ENCODE data around the gene MED23.
"Not testable (repeated sequence)": the region's sequence is repeated elsewhere in the genome, so short reads cannot be mapped to it uniquely, and the experiment has no call there.

The MED23 gene

DNA sequence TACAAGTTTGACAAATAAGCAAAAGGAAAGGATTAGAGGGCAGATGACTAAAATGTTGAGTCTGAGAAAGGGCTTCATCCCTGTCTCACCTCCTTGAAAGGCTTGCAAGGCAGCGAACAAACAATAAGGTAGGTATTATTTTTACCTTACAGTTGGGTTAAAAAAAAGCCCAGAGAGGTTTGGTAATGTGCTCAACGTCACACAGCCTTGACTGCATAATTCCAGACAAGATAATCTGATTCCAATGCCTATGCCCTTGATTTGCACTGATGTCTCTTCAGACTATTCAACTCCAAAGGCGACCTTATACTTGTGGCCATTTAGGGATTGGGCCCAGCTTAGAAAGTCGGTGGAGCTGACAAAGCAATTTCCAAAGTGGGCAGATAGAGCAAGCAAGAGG is 53.4 kb downstream of the MED23 start:
- no peak for DNase-seq (ENCODE audit: low read depth)

GRCh38 chr6:131574133-131574532 is 53.9 kb downstream of the MED23 start:
- DNase-seq (ENCODE audit: low read depth) = no peak

DNA sequence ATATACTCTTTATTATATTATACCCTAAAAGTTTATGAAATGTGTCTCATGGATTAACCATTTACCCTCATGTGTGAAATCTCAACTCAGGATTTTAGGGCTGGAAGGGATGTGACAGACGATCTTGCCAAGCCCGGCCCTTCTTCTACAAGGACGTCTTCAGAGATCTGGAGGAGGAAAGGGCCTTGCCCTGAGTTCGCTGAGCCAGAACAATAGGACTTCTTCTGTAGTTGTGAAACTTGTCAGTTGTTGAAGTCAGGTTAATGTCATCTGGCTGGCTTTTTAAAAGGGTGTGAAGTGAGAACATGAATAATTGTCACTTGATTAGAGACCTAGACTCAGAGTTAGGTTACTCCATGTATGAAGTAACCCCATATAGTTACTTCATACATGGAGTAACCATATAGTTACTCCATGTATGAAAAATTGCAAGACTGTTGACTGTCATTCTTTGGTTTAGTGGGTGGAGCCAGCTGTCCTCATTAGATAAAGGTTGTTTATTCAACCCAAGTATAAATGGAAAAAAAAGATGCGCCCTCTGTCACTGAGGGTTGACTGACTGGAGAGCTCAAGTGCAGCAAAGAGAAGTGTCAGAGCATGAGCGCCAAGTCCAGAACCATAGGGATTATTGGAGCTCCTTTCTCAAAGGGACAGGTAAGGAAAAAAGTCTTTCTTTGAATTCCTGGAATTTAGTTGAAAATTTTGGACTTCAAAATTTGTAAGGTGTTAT is 55.2 kb downstream of the MED23 start, which contains the start of gene ARG1:
Gene ARG1 (plus strand): TSS at position 541 of the 730 bp plus-strand sequence. CDS start 57 bp downstream, at position 598.
- DNase-seq (ENCODE audit: low read depth) = no peak

- DNase-seq (ENCODE audit: low read depth) = no peak
Measured at GRCh38 chr6:131568726-131569125, 59.3 kb downstream of the MED23 start.

- no peak for DNase-seq (ENCODE audit: low read depth)
Measured at GRCh38 chr6:131565056-131565455, 63.0 kb downstream of the MED23 start.

- DNase-seq (ENCODE audit: low read depth) = no peak
Measured at GRCh38 chr6:131561925-131562707, 65.9 kb downstream of the MED23 start.

- DNase-seq (ENCODE audit: low read depth) = no peak
Measured at GRCh38 chr6:131558922-131559321, 69.1 kb downstream of the MED23 start.

DNA sequence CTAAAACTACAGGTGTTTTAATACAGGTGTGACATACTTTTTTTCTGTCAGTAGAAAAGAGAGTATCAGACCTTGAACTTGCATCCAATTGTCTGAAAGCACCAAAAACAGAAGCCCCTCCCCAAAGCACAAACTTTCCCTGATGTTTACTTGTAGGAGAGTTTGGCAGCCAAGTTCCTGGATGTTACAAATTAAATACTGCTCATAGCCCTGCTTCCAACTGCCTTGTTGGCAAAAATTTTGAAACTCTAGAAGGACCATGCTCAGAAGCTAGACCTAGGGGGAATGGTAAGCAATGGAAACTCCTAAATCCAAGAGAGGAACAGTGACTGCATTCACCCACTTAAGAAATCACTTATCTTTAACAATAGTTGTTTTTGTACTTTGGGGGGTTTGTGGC is 72.0 kb downstream of the MED23 start:
- no peak for DNase-seq (ENCODE audit: low read depth)

GRCh38 chr6:131552572-131552971 is 75.5 kb downstream of the MED23 start:
- no peak for DNase-seq (ENCODE audit: low read depth)

GRCh38 chr6:131551902-131552301 is 76.1 kb downstream of the MED23 start:
- DNase-seq (ENCODE audit: low read depth) = no peak

DNA sequence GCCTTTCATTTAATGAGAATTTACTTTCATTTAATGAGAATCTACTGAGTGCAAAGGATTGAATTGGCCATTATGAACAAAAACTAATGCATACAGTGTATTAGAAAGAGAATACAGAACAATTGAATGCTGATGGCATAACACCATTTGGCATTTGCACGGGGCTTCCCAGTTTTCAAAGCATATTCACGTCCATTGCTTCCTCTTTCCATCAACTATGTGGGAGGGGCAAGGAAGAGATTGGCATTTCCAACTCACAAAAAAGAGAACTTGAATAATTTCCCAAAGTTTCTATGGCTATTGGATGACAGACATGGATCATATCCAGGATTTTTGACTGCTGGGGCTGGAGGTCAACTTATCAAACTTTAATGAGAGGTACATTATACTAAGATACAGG is 78.2 kb downstream of the MED23 start:
- DNase-seq (ENCODE audit: low read depth) = no peak

GRCh38 chr6:131548441-131548840 is 79.6 kb downstream of the MED23 start:
- DNase-seq (ENCODE audit: low read depth) = no peak

DNA sequence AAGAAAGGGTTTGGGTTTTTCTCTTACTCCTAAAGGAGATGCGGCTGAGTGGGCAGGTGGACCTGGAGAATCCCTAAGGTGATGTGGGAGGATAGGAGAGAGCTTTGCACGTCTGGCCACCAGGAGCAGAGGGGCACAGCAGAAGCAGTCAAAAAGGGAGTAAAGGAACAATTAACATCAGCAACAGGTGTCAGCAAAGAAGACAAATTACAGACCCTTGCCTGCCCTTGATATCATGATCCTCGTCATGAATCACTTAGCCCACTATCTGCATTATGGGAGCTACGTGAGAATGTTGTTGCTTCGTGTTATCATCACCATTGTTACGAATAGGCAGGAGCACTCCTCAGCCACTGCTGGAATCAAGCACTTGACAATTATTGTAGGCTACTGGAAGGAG is 80.6 kb downstream of the MED23 start:
- DNase-seq (ENCODE audit: low read depth) = no peak

GRCh38 chr6:131545317-131545716 is 82.7 kb downstream of the MED23 start:
- DNase-seq (ENCODE audit: low read depth) = no peak

DNA sequence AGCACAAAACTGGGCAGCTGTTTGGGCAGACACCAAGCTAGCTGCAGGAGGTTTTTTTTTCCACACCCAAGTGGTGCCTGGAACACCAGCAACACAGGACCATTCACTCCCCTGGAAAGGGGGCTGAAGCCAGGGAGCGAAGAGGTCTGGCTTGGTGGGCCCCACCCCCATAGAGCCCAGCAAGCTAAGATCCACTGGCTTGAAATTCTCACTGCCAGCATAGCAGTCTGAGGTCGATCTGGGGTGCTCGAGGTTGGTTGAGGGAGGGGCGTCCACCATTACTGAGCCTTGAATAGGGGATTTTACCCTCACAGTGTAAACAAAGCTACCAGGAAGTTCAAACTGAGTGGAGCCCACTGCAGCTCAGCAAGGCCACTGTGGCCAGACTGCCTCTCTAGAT is 89.4 kb downstream of the MED23 start:
- not testable (repeated sequence) for DNase-seq (ENCODE audit: low read depth)

DNA sequence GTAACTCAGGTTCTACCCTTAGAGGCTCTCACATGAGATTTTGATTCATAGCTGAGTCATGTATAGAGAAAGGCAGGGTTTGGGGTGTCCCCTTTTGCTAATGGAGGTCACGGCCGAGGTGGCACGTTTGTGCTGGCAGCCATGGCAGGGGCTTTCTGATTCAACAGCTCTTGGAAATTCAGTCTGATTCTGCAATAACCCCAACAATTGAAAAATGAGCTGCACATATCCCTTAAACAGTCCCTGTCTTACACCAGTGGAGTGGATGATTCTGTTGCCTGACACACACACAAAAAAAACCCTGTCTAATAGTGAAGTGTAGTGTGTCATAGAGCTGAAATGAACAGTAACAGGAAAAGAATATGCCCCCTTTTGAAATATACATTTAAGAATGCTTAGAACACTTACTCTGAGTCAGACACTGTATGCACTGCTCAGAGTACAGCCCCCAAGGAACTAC is 95.4 kb downstream of the MED23 start:
- no peak for DNase-seq (ENCODE audit: low read depth)

DNA sequence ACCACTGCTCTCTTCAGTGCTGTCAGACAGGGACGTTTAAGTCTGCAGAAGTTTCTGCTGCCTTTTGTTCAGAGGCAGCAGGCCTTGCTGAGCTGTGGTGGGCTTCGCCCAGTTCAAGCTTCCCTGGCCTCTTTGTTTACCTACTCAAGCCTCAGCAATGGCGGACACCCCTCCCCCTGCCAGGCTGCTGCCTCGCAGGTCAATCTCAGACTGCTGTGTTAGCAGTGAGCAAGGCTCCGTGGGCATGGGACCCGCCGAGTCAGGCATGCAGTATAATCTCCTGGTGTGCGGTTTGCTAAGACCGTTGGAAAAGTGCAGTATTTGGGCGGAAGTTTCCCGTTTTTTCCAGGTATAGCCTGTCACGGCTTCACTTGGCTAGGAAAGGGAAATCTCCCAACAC is 96.4 kb downstream of the MED23 start:
- DNase-seq (ENCODE audit: low read depth) = not testable (repeated sequence)

DNA sequence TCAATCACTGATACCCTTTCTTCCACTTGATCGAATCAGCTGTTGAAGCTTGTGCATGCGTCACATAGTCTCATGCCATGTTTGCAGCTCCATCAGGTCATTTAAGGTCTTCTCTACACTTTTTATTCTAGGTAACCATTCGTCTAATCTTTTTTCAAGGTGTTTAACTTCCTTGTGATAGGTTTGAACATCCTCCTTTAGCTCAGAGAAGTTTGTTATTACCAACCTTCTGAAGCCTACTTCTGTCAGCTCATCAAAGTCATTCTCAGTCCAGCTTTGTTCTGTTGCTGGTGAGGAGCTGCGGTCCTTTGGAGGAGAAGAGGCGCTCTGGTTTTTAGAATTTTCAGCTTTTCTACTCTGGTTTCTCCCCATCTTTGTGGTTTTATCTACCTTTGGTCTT is 97.1 kb downstream of the MED23 start:
- not testable (repeated sequence) for DNase-seq (ENCODE audit: low read depth)

- no peak for DNase-seq (ENCODE audit: low read depth)
Measured at GRCh38 chr6:131524695-131525336, 103.2 kb downstream of the MED23 start.

DNA sequence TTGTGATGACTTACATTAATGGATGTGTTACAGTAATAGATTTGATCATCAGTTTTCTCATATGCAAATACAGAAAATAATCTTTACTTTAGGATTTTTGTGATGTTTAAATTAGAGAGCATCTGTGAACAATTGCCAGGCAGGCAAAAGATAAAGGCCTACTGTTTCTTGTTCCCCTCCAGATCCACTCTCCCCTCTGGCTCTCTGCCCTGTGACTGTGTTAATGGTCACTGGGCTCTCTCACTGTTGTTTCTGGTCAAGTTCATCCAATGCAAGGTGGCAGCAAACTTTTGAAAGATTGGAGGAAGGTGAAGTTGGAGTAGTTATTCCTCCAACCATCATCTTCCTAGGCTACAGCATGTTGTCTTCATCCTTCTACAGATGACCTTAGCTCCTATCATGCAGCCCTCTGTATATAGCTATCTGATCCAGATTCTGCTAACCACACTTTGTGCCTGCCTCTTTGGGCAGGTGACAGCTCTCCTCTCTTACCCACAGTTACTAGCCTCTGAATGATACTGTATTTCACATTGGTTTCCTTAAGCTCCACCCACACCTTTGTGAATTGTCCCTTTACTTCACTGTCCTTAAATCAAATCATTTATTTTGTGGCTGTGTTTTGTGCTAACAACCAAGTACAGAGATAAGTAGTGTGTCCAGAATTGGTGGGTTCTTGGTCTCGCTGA is 103.9 kb downstream of the MED23 start:
- DNase-seq (ENCODE audit: low read depth) = no peak
